ENCODE results near the gene RPIA. TPM values are rescaled to one million over a fixed set of nuclear protein-coding genes. Genes with fewer than 3 reads are reported as not detected.

RPIA gene
- total RNA-seq, 1 experiment from 2014 or later, result 18.2 TPM

GRCh38 chr2:88669482-88670214 lies 21.8 kb upstream of the RPIA start:
- POLR2A ChIA-PET, result no interaction called here
- in situ Hi-C loops (cut with HindIII; ENCODE audit: low pct_unique_long_range_greater_than_20kb, low sequenced_read_pairs) (no loop called here), intact Hi-C loops (cut with micrococcal nuclease; ENCODE audit: unreplicated experiment) (loop anchor here (2.0 kb wide), 1 partner anchor 79 kb away; no protein-coding TSS in a partner anchor)
- H3K27me3 ChIP-seq (ENCODE audit: control insufficient read depth, insufficient read depth, low read length), result 0 out of 2 replicates have a peak, but pooled peaks cover 2% of the 10 kb centered on the region
- no peaks in the 10 kb centered on the region for H3K9me3 ChIP-seq (ENCODE audit: control insufficient read depth, insufficient read depth, low read depth, low read length)
- CTCF ChIA-PET, result interaction anchor here (0.6 to 1.1 kb wide), 6 partner anchors 11 to 316 kb away, joined by 4 to 11 read pairs (median 4); no protein-coding TSS in a partner anchor
- ATAC-seq, result 0 out of 2 replicates have a peak, but pooled peaks have one; percentile 69
- no peaks in the 10 kb centered on the region for H3K4me1 ChIP-seq (ENCODE audit: control insufficient read depth, insufficient read depth, low read length)
- H3K27ac ChIP-seq (ENCODE audit: low read length), result no peak overlapping the region
- TF ChIP-seq CTCF (IDR thresholded peaks at IDR 0.05) (peak; percentile 74), POLR2AphosphoS5 (IDR thresholded peaks at IDR 0.05; ENCODE audit: low read depth, low read length) (no peak), TCF7L2 (IDR thresholded peaks at IDR 0.05; ENCODE audit: low read depth, low read length) (no peak), REST (IDR thresholded peaks at IDR 0.05; ENCODE audit: insufficient read depth in 1 of 2, low read depth in 2 of 2, low read length in 1 of 2) (no peak), SIN3A (IDR thresholded peaks at IDR 0.05; ENCODE audit: borderline replicate concordance, insufficient read depth, low read depth, low read length) (no peak)
- BruUV-seq (replicated peaks), result no TSS peak
- no peaks in the 10 kb centered on the region for H3K36me3 ChIP-seq (ENCODE audit: control insufficient read depth, insufficient read depth, low read length)
- no peak for DNase-seq (ENCODE audit: low read depth, low spot score)
- no peak overlapping the region for H3K4me3 ChIP-seq (ENCODE audit: low read depth in 2 of 2, low read length in 2 of 2)

DNA sequence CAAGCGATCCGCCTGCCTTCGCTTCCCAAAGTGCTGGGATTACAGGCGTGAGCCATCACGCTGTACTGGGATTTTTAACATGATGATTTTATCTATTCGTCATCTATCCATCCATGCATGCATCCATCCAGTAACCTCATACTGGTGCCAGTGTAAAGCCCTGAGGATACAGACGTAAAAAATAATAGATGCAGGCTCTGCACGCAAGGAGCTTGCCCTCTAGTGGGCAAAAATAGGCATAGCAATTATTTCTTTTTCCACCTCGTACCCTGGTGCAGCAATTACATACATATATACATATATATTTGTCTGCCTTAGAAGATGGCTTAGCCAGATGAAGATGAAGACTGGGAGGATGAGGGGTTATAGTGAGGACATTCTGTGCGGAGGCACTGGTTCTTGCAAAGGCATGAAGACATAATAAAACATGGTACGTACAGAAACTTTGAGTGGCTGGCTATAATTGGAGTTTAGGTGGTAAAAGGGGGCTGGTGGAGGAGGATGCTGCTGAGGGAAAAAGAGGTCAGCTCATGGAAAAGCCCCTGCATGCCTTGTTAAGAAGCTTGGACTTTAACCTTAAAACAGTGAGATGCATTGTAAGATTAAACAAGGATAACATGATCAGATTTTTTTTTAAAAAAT lies 19.6 kb upstream of the RPIA start:
- DNase-seq (ENCODE audit: low read depth, low spot score) (no peak), ATAC-seq (peak; percentile 85)
- POLR2A ChIA-PET, result interaction anchor here (0.7 kb wide), 1 partner anchor 44 kb away, joined by 12 read pairs; no protein-coding TSS in a partner anchor
- Histone ChIP-seq H3K36me3 (ENCODE audit: control insufficient read depth, insufficient read depth, low read length) (no peaks in the 10 kb centered on the region), H3K9me3 (ENCODE audit: control insufficient read depth, insufficient read depth, low read depth, low read length) (no peaks in the 10 kb centered on the region), H3K4me1 (ENCODE audit: control insufficient read depth, insufficient read depth, low read length) (no peaks in the 10 kb centered on the region), H3K27ac (ENCODE audit: low read length) (no peak overlapping the region), H3K4me3 (ENCODE audit: low read depth in 2 of 2, low read length in 2 of 2) (no peak overlapping the region), H3K27me3 (ENCODE audit: control insufficient read depth, insufficient read depth, low read length) (0 out of 2 replicates have a peak, but pooled peaks cover 2% of the 10 kb centered on the region)
- TF ChIP-seq CTCF (IDR thresholded peaks at IDR 0.05) (peak; percentile 95), POLR2AphosphoS5 (IDR thresholded peaks at IDR 0.05; ENCODE audit: low read depth, low read length) (no peak)
- in situ Hi-C loops (cut with HindIII; ENCODE audit: low pct_unique_long_range_greater_than_20kb, low sequenced_read_pairs) (no loop called here), intact Hi-C loops (cut with micrococcal nuclease; ENCODE audit: unreplicated experiment) (no loop called here)
- CTCF ChIA-PET, result interaction anchor here (0.6 to 0.8 kb wide), 2 partner anchors 13 to 78 kb away, joined by 3 to 4 read pairs; no protein-coding TSS in a partner anchor
- BruUV-seq (replicated peaks), result no TSS peak

All from Panc1 (cell line).